GM12875 (cell line): Measurements from ENCODE around the gene NUP160.
"Not testable (repeated sequence)": the region's sequence is repeated elsewhere in the genome, so short reads cannot be mapped to it uniquely, and the experiment has no call there.

Experiments
- H3K4me3 ChIP-seq: one replicate; pipeline ENCODE4 v1.5.1; 2011; ENCODE audit warnings: low read depth, low read length, control low read depth
- TF ChIP-seq, protein P1 (sequence below): IDR thresholded peaks from 2 replicates; pipeline ENCODE4 v1.5.1; 2011; ENCODE audit warnings: low read depth, mild to moderate bottlenecking, control low read depth, inconsistent platforms, low read length, moderate library complexity, borderline replicate concordance; ENCODE audit not compliant: insufficient read depth

Gene NUP160

DNA sequence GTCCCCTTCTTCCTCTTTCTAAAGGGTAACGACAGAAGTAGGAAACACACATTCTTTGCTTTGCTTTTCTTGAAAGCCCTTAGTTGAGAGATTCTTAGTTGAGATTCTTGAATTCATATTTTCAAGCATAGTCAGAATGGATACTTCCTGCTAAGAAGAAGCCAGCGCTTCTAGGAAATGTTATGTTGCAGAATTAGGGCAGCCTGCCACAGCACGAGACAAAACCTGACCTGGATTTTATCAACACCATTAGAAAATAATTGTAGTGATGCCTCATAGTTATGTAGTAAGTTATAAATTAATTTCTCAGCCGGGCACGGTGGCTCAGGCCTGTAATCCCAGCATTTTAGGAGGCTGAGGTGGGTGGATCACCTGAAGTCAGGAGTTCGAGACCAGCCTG, 37.9 kb upstream of the NUP160 start:
- TF ChIP-seq, protein P1, sequence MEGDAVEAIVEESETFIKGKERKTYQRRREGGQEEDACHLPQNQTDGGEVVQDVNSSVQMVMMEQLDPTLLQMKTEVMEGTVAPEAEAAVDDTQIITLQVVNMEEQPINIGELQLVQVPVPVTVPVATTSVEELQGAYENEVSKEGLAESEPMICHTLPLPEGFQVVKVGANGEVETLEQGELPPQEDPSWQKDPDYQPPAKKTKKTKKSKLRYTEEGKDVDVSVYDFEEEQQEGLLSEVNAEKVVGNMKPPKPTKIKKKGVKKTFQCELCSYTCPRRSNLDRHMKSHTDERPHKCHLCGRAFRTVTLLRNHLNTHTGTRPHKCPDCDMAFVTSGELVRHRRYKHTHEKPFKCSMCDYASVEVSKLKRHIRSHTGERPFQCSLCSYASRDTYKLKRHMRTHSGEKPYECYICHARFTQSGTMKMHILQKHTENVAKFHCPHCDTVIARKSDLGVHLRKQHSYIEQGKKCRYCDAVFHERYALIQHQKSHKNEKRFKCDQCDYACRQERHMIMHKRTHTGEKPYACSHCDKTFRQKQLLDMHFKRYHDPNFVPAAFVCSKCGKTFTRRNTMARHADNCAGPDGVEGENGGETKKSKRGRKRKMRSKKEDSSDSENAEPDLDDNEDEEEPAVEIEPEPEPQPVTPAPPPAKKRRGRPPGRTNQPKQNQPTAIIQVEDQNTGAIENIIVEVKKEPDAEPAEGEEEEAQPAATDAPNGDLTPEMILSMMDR = no peak
- no peak overlapping the region for H3K4me3 ChIP-seq

DNA sequence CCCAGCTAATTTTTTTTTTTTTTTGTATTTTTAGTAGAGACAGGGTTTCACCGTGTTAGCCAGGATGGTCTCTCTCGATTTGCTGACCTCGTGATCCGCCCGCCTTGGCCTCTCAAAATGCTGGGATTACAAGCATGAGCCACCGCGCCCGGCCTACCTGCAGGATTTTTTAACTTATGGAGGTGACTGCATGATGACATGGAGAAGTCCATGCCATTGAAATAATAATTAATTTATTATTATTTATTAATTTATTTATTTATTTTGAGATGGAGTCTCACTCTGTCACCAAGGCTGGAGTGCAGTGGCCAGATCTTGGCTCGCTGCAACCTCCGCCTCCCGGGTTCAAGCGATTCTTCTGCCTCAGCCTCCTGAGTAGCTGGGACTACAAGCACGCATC, 34.3 kb upstream of the NUP160 start:
- not testable (repeated sequence) for H3K4me3 ChIP-seq

DNA sequence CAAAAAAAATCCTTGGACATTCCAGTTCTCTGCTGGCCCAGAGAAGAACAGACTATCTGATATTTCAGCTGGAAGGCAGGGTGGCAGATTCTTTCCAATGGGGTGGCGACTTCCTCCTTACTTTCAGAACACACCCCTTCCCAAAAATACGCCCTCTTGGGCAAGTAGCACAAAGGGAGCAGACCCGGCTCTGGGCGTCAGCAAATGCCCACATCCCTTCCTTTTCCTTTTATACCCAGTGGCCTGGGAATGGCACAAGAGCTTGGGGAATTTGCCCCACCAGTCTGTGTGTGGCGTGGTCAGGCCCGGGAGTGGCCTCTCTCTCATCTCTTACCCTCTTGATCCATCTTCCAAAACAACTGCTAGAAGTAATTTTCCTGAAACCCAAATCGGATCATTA, 33.0 kb upstream of the NUP160 start:
- H3K4me3 ChIP-seq = no peak overlapping the region
- TF ChIP-seq, protein P1 = no peak

DNA sequence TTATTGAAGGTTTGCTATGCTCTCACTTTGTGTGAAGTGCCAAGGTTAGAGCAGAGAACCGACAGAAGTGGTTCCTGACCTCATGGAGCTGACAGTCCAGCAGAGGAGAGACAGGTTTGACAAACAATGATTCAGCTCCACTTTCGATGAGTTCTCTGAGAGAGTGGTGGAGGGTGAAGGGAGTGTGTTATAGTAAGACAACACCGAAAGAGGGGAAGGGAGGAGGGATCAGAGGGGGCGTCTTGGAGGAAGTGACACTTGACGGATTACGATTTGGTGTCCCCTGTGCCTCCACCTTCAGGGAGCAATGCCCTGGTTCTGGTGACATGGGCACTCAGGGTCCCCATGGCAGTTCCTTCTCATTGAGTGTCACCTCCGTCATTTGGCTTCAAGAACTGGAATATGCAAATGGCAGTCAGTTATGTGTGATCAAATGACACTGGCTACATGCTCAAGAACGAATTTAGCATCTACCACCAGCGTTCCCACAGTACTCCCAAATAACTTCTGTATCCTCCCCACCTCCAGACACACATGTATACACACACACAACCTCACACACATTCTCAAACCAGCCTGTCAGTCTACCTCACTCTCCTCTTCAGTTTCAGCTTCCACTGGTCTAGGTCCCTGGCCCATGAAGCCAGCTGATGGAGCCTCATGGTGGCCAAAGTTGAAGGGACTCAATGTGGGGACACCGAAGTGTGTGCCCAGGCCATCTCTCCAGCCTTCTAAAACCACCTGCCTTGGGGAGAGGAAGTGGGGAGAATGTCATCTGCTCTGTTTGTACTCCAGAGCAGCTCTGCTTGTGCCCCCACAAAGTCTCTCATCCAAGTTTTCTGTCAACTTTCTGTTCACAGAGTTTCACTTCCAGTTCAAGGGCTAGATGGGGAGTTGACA, 31.4 kb upstream of the NUP160 start:
- TF ChIP-seq, protein P1 = no peak
- H3K4me3 ChIP-seq = no peak overlapping the region

DNA sequence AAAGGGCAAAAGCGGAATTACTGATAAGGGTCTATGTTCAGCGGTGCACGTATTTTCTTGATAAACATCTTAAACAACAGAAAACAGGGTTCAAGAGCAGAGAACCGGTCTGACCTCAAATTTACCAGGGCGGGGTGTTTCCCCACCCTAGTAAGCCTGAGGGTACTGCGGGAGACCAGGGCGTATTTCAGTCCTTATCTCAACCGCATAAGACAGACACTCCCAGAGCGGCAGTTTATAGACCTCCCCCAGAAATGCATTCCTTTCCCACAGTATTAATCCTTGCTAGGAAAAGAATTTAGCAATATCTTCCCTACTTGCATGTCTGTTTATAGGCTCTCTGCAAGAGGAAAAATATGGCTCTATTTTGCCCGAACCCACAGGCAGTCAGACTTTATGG, 27.7 kb upstream of the NUP160 start:
- H3K4me3 ChIP-seq = not testable (repeated sequence)

DNA sequence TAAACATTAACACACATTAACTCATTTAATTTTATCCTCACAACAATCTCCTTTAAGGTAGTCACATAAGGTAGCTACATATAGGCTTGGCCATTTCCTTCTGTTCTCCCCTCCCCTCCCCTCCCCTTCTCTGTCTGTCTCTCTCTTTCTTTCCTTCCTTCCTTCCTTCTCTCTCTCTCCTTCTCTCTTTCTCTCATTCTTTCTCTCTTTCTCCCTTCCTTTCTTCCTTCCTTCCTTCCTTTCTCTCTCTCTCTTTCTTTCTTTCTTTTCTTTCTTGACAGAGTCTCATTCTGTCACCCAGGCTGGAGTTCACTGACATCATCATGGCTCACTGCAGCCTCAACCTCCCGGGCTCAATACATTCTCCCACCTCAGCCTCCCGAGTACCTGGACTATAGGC, 22.3 kb upstream of the NUP160 start:
- no peak overlapping the region for H3K4me3 ChIP-seq
- TF ChIP-seq, protein P1 = no peak

DNA sequence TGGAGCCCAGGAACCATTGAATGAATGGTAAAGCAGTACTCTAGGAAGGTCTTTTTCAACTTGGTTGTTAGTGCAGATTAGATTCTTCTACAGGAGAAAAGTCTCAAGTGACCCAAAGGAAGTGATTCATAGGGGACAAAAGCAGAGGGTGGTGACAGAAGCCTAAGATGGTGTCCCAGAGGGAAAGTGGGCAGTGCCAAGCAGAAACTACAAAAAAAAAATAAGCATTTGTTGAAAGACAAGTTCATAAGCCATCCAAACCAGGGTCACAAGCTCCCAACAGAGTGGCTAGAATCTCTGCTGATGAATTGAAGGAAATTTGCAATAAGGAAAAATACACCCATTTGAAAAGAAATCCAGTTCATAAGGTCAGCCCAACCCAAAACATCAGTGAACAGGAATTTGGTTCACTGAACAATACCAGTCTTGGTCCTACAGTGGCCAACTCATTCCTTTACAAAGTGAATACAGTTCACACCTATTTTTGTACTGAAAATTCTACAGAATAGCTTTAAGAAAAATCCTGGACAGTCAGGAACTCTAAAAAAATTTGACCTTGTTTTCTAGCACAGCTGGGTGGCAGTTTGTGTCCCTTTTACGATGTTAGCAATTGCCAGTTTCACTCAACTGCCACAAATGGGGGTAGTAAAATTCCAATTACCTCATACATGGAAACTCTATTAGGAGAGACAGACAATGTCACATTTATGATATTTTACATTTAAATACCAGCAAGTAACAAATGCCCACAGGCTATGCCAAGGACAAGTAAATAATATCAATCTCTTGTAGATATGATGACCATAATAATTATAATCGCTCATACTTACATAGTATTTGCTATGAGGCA, 21.6 kb upstream of the NUP160 start:
- H3K4me3 ChIP-seq = no peak overlapping the region
- TF ChIP-seq, protein P1 = no peak

DNA sequence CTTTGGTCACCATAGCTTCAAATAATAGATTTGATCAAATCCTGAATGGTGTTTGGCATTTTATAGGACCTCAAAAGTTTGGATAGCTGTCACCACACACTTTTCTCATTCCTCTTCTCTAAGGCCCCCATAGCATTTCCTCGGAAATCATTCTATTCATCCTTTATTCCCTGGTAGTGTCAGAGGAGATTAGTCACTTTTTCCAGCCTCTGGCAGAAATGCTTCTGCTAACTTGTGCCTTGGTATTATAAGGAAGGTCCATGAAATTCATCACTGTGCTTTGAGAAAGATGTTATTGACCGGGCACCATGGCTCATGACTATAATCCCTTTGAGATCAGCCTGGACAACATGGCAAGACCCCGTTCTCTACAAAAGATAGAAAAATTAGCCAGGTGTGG, 19.7 kb upstream of the NUP160 start:
- TF ChIP-seq, protein P1 = no peak
- no peak overlapping the region for H3K4me3 ChIP-seq

DNA sequence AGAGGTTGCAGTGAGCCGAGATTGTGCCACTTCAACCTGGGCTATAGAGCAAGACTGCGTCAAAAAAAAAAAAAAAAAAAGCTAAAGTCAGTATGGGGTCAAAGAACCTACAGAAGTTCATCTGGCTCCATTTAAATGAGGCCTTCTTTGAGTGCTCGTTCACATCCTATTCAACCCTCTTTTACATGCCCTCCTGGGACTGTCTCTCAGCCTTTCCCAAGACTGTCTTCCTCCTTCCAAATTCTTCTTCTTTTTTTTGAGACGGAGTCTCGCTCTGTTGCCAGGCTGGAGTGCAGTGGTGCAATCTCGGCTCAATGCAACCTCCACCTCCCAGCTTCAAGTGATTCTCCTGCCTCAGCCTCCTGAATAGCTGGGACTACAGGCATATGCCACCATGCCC, 18.7 kb upstream of the NUP160 start:
- not testable (repeated sequence) for H3K4me3 ChIP-seq
